ENCODE results near the gene ZNF75A. TPM values are rescaled to one million over a fixed set of nuclear protein-coding genes. Genes with fewer than 3 reads are reported as not detected.
A peak's percentile ranks its signal among the peaks of the same experiment; 100 is the strongest.

ZNF75A gene
- total RNA-seq, 1 donor from 2014 or later: 21.1 TPM

DNA sequence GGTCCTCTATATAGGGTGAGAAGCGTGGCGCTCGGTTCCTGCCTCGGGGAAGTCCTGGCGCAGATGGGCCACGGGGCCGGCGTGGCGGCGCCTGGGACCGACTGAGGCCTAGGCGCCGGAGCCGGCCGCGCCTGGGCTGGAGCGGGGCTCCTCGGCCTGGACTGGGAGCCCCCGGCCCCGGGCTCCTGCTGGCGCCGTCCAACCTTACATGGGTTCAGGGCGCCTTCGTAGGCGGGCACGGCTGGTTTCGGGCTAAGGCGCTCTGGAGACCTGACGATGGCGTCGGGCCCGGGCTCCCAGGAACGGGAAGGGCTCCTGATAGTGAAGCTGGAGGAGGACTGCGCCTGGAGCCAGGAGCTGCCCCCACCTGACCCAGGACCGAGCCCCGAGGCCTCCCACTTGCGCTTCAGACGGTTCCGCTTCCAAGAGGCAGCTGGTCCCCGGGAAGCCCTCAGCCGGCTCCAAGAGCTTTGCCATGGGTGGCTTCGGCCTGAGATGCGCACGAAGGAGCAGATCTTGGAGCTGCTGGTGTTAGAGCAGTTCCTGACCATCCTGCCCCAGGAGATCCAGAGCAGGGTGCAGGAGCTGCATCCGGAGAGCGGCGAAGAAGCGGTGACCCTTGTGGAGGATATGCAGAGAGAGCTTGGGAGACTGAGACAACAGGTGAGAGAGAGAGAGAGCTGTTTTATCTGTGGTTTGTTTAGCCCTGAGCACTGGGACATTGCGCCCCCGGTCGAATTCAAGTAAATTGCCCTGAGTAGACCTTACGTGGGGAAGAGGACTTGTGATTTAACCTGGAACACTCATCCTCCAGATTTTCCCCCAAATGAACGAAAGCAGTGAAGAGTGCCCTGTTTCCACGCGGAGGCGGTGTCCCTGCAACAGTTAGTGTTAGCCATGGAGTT is 21.5 kb upstream of the ZNF75A start:
- ATAC-seq: no peak
- intact Hi-C loops (cut with micrococcal nuclease): no loop called here
- no peak for DNase-seq

DNA sequence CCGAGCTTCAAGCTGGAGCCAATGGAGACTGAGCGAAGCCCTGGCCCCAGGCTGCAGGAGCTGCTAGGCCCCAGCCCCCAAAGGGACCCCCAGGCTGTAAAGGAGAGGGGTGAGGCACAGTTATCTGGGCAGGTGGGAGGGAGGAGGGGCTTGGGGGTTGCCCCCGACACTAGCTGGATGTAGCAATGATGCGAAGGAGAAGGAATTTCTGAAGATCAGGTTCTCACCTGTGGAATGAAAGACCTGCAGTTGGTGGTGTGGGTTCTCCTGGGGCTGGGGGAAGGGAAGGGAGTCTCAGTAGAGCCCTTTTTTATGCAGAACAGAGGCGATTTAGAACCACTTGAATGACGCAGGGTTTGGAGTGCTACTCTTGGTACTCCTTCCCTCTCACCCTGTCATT is 20.2 kb upstream of the ZNF75A start:
- no peak for DNase-seq
- intact Hi-C loops (cut with micrococcal nuclease): no loop called here
- ATAC-seq: no peak

DNA sequence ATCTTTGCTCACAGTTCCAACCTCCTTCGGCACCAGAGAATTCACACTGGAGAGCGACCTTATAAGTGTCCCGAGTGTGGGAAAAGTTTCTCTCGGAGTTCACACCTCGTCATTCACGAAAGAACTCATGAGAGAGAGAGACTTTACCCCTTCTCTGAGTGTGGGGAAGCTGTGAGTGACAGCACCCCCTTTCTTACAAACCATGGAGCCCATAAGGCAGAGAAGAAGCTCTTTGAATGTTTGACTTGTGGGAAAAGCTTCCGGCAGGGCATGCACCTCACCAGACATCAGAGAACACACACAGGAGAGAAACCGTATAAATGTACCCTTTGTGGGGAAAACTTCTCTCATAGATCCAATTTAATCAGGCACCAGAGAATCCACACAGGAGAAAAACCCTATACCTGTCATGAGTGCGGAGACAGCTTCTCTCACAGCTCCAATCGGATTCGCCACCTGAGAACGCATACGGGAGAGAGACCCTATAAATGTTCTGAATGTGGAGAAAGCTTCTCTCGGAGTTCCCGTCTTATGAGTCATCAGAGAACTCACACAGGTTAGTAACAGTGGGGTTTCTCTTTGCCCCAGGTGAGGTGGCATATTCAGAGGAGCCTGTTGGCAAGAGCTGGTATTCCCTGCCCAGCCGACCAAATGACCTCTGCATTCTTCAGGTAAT is 15.2 kb upstream of the ZNF75A start:
- no peak for ATAC-seq
- no peak for DNase-seq
- intact Hi-C loops (cut with micrococcal nuclease): no loop called here

DNA sequence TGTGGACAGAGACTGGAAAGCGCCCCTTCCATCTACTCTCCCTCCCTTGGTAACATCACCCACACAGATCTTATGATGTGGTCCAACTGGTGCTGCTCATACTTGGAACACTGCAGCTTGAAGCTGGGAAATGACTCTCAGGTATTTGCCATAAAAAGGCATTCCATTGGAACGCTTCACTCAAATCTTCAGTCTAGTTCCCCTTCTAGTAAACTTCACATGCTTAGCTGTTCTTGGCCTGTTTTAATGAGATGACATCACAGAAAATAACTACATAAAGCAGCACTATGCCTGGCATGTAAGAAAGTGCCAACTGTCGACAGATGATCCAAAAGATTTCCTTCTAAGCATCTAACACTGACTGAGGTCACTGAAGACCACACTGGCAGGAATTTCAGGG is 12.7 kb upstream of the ZNF75A start:
- intact Hi-C loops (cut with micrococcal nuclease): no loop called here
- no peak for ATAC-seq
- DNase-seq: no peak

DNA sequence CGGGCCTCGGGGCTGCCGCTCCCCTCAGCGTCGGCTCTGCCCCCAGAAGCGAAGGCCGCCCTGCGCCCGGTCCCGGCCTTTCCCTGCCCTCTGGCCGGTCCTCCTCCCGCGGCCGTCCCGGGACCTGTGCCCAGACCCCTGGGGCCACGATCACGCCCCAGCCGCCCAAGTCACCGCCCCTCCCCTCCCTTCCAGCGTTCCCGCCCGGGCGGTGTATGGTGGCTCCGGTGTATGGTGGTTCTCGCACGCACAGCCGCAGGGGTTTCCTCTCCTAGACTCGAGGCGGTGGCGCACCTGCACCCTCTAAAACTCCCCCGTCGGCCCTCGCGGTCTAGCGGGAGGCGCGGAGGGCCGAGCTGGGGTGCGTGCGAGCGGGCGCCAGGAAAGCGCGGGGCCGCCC is 10.1 kb upstream of the ZNF75A start:
- peak; percentile 43 for ATAC-seq
- intact Hi-C loops (cut with micrococcal nuclease): no loop called here
- no peak for DNase-seq

DNA sequence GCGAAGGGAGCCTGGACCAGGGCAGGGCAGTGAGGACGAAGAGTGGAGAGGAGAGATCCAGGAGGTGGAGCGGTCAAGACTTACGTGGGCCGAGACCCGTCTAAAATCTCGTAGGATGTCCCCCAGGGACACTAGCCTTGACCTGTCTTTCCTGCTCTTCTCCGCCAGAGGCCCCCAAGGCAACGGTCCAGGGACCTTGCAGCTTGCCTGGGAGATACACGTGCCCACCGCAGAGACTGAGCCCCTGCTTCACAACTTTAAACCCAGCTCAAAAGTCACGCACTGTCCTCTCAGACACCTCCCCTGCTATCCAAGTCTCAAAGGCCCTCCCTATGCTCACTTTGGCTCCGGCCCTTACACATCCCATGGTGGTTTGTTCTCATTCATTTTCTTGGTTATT is 9.5 kb upstream of the ZNF75A start:
- DNase-seq (no peak), ATAC-seq (no peak)
- intact Hi-C loops (cut with micrococcal nuclease): no loop called here

DNA sequence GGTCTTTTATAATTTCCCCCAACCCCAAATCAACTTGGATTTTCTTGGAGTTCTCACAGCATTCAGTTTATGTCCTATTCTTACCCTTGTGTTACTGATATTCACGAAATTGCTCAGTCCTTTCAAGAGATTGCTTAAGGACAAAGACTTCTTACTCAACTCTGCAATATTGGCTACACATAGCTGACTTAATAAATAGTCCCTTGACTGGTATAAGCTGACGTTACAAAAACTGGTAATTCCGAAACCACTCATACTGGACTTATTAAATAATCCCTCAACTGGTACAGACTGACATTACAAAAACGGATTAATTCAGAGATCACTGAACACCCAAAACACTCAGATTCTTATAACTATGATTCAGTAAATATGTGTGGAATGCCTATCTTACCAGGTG is 927 bp upstream of the ZNF75A start:
- no peak for DNase-seq
- intact Hi-C loops (cut with micrococcal nuclease): no loop called here
- ATAC-seq: no peak

DNA sequence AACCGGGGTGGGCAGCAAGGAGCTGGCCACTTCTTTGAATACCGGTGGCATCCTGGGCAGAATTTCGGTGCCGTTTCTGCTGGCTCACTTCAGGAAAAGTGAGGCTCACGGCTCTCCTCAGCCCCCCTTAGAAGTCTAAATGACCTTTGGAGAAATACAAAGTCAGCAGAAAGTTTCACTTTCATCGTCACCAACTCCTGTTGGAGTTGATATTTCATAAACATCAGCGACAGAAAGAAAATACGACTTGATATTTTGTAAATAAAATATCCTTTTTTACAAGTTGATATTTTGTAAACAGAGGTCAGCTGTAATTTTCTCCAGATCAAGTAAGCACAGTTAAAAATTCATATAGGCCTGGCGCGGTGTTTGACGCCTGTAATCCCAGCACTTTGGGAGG is 781 bp downstream of the ZNF75A start:
- intact Hi-C loops (cut with micrococcal nuclease): no loop called here
- DNase-seq: no peak
- no peak for ATAC-seq

DNA sequence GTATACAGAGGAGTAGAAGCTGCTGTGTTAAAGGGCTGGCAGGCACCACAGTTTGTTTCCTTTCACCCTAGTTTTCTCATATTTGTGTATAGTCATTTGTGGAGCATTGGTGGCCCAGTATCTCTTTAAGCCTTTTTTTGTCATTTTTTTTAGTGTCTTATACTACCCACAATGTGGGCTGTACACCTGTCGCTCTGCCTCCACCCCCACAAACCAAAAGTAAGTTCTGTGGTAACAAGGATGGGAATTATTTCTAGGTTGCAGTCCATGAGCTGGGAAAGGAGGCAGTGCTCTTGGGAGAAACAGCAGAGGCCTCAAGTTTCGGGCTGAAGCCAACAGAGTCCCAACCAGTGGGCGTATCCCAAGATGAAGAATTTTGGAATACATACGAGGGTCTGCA is 6.2 kb downstream of the ZNF75A start:
- intact Hi-C loops (cut with micrococcal nuclease): loop anchor here (10.0 kb wide), 1 partner anchor 87 kb away; no protein-coding TSS in a partner anchor
- DNase-seq: no peak

DNA sequence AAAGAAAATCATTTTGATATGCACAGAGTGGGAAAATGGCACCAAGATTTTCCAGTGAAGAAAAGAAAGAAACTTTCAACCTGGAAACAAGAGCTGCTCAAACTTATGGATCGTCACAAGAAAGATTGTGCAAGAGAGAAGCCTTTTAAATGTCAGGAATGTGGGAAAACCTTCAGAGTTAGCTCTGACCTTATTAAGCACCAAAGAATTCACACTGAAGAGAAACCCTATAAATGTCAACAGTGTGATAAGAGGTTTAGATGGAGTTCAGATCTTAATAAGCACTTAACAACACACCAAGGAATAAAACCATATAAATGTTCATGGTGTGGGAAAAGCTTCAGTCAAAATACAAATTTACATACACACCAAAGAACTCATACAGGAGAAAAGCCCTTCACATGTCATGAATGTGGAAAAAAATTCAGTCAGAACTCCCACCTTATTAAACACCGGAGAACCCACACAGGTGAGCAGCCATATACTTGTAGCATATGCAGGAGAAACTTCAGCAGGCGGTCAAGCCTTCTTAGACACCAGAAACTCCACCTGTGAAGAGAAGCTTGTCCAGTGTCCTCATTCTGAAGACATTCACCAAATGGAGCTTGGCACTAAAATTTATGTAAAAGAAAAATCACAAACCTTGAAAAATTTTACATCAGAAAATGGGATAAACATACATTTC is 12.2 kb downstream of the ZNF75A start:
- intact Hi-C loops (cut with micrococcal nuclease): loop anchor here (10.0 kb wide), 1 partner anchor 93 kb away; no protein-coding TSS in a partner anchor
- ATAC-seq: no peak
- no peak for DNase-seq

More for the DNA sequence above, 6.2 kb downstream of the ZNF75A start:
- ATAC-seq: no peak

DNA sequence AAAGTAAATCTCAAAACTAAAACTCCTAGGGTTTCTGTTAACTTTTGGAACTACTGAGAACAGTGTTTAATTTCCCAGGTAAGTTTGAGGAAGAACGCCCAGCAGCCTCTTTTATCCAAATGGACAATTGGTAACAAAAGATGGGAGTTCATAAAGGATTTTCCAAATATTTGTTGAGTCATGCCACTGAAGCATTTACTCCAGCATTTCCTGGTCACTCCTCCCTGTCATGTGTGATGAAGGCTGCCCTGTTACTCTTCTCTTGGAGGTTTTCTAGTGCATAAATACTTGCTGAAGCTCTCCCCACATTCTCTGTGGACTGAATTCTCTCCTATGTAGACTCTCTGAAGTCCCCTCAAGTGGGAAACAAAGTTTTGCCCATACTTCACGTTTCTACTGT is 16.5 kb downstream of the ZNF75A start:
- ATAC-seq (no peak), DNase-seq (no peak)
- intact Hi-C loops (cut with micrococcal nuclease): no loop called here

DNA sequence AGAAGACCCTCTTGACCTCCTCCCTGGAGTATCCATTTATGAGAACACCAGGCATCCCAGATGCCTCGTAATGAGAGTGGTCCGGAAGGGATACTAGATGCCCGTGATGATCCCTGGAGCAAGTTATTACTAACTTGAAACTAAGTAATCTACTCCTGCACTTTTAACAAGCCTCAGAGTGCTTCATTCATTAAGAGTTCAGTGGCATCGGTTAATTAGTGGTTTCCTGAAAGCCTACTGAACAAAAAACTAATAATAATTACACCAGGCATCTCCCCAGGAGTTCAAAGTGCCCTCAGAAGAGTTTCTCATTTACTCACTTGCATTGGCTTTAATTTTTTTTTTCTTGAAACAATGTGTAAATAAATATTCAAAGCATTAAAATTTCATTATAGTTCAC is 22.2 kb downstream of the ZNF75A start:
- DNase-seq: no peak
- intact Hi-C loops (cut with micrococcal nuclease): no loop called here
- ATAC-seq: no peak

DNA sequence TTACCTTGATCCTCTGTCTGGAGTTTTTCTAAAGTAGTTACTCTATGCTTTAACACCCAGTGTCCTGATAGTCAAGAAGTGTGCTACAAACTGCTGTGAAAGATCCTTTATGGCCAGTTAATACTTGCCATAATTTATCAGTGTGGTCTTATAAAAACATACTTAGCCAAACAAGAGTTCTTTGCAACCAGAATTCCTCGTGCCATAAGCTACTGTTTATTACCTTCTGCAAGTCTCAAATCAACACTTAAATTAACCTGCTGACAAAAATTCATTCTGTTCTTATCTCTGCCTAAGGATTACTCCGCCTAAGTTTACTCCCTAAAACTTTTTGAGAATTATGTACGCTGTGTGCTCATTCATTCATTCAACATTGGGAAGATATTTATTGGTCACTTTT is 22.8 kb downstream of the ZNF75A start:
- DNase-seq: no peak
- no peak for ATAC-seq
- intact Hi-C loops (cut with micrococcal nuclease): no loop called here

DNA sequence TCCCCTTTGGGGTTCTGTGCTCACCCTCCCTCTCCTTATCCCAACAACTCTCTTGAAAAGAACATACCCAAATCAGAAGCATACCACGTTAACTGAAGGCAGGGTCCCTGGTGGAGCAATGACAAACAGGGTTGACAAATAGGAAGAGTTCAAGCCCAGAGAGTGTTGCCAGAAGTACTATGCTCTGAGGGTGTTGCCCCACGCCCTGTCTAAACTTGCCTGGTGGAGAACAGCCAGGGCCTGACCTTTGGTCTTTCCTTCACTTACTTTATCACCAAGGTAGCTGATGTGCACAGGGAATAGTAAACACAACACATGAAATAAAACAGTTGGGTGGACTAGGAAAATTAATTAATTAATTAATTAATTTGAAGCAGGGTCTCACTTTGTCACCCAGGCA is 23.3 kb downstream of the ZNF75A start:
- intact Hi-C loops (cut with micrococcal nuclease): no loop called here
- no peak for ATAC-seq

DNA sequence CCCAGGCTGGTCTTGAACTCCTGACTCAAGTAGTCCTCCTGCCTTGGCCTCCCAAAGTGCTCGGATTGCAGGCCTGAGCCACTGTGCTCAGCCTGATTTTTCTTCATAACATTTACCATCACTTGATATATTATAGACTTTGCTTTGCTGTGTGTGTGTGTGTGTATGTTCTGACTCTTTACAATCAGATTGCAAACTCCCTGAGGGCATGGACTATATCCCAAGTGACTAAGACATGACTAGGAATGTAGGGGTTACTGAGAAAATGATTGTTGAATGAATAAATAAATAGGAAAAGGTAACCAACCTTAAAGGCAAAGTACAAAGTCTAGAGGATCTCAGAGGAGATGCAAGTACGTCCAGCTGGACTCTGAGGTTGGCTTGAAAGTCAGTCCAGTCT is 40.7 kb downstream of the ZNF75A start:
- ATAC-seq (no peak), DNase-seq (no peak)
- intact Hi-C loops (cut with micrococcal nuclease): no loop called here

More for the DNA sequence above, 23.3 kb downstream of the ZNF75A start:
- DNase-seq: no peak

DNA sequence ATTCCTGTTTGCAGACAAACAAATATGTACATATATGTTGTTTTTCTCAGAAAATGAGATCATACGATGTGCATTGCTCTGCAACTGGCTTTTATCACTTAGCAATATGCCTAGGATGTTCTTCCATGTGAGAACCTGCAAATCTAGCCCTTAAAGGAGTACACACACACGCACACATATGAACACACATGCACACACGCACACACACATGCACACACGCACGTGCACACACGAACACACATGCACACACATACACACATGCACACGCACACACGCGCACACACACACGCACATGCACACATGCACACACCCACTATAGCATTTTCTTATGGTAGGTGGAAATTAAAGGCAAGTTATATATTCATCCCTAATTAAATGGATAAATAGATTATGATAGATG is 42.3 kb downstream of the ZNF75A start:
- intact Hi-C loops (cut with micrococcal nuclease): no loop called here
- no peak for DNase-seq
- ATAC-seq: no peak

DNA sequence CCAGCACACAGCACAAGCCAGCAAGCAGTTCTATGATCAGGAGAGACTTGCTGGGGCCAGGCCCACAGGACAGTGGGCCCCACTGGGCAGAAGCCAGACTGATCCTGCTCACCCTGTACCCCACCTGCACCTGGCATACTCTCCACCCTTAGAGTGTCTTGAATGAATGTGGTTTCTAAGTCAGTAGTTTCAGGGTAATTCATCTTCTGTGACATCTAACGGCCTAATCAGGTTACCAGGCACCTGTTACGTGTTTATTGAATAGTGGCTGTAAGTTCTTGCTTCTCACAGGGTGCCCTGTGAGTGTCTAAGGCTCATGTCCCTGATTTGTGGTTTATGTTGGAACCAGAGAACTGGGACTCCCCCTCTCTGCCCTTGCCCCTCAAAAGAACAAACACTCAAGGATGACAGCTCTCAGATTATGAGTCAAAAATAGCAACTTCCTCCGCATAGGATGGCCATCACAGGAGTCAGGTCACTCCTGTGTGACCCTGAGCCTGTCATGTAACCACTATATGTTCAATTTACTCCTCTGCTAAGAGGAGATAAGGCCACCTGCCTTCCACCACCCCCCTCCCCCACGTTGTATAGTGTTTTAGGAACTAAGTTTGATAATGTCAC is 43.4 kb downstream of the ZNF75A start:
- ATAC-seq (peak; percentile 89), DNase-seq (no peak)
- intact Hi-C loops (cut with micrococcal nuclease): no loop called here

DNA sequence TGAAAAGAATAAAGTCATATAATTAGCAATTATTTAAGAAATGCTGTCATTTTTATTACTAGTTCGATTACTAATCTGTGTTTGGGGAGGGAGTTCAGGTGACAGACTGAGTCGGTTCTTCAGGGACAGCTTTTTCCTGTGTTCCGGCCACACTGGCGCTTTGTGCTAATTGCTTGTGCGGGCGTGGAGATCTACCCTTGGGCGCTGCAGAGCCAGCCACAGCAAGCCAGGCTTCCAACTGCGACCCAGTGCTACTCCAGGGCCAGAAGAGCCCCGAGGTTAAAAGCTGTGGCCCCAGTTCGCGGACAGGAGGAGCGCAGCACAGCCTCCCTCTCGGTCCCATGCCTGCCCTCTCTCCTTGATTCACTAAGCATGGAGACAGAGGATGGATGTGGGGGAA is 43.9 kb downstream of the ZNF75A start:
- ATAC-seq (peak; percentile 28), DNase-seq (no peak)
- intact Hi-C loops (cut with micrococcal nuclease): no loop called here

DNA sequence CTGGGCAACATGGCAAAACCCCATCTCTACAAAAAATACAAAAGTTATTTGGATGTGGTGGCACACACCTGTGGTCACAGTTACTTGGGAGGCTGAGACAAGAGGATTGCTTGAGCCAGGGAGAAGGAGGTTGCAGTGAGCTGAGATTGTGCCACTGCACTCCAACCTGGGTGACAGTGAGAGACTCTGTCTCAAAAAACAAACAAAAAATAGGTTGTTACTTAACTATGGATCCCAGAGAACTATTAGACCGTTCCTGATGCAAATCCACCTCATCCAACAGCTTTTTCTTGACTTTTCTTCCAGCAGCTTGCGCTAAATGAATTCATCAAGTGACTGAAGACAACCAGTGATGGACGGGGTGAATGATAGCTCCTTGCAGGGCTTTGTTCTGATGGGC is 50.3 kb downstream of the ZNF75A start, which contains the start of gene OR2C1:
Gene OR2C1 (plus strand): TSS at position 301 of the 400 bp plus-strand sequence. CDS start 52 bp downstream, at position 353.
- ATAC-seq (no peak), DNase-seq (no peak)
- intact Hi-C loops (cut with micrococcal nuclease): no loop called here

DNA sequence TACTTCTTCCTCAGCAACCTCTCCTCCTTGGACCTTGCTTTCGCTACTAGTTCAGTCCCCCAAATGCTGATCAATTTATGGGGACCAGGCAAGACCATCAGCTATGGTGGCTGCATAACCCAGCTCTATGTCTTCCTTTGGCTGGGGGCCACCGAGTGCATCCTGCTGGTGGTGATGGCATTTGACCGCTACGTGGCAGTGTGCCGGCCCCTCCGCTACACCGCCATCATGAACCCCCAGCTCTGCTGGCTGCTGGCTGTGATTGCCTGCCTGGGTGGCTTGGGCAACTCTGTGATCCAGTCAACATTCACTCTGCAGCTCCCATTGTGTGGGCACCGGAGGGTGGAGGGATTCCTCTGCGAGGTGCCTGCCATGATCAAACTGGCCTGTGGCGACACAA is 50.8 kb downstream of the ZNF75A start:
- DNase-seq (no peak), ATAC-seq (no peak)
- intact Hi-C loops (cut with micrococcal nuclease): no loop called here
